ENCODE results near the gene CCDC192.

CCDC192 gene

GRCh38 chr5:127758766-127759283, 55.6 kb downstream of the CCDC192 start:
- TF ChIP-seq CTCF (conservative IDR thresholded peaks at IDR 0.05; ENCODE audit: control insufficient read depth, insufficient read depth, low read depth, low read length) = no peak
- no peak overlapping the region for H3K4me3 ChIP-seq (ENCODE audit: control insufficient read depth, low read depth, low read length)
- DNase-seq (ENCODE audit: low read depth) = no peak

DNA sequence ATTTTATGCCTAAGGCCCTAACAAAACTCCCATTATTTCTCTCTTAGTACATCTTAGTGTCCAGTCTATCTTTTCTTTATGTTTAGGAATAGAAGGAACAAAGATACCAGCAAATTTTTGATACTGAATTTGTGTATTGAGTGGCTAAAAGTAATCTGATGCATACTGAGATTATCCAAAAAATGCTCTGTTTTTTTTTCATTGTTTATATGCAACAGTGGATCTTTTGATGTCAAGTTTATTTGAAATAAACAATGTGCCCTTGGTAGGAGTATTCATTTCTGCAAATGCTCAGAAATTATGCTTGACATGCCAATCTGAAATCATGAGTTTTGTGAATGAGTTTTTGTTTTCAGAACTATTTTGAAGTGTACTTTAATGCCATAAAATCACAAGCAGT, 58.7 kb downstream of the CCDC192 start:
- DNase-seq (ENCODE audit: low read depth) = no peak
- no peak for TF ChIP-seq CTCF (conservative IDR thresholded peaks at IDR 0.05; ENCODE audit: control insufficient read depth, insufficient read depth, low read depth, low read length)
- no peak overlapping the region for H3K4me3 ChIP-seq (ENCODE audit: control insufficient read depth, low read depth, low read length)

GRCh38 chr5:127762412-127762811, 59.2 kb downstream of the CCDC192 start:
- DNase-seq (ENCODE audit: low read depth) = no peak
- no peak overlapping the region for H3K4me3 ChIP-seq (ENCODE audit: control insufficient read depth, low read depth, low read length)
- TF ChIP-seq CTCF (conservative IDR thresholded peaks at IDR 0.05; ENCODE audit: control insufficient read depth, insufficient read depth, low read depth, low read length) = no peak

DNA sequence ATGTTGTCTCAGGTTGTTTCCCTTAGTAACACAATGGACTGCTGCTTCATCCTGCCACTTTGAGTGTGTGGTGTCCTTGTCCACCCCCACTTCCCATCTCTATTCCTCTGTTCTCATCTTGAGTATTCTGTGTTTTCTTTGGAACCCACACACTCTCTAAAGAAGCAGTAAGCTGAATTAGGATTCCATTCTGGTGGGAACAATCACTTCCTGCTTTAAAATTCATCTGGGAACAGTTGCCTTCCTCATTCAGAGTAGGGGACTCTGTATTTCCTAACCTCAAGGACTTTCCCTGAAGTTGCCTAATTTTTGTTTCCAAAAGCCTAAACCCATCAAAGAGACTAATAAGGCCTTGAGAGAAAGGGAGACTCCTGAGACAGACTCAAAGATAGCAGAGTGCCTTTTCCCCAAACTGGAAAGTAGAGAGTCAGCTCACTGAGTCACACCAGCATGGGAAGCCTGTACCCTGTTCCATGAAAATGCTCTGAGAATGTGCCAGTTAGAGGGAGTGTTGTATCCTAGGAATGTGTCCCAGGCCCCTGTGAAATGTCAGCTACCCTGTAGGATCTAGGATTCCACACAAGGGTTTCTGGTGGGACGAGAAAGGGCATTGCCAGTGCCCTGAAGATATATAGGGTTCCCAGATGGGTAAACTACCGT, 63.6 kb downstream of the CCDC192 start:
- no peak for TF ChIP-seq CTCF (conservative IDR thresholded peaks at IDR 0.05; ENCODE audit: control insufficient read depth, insufficient read depth, low read depth, low read length)
- H3K4me3 ChIP-seq (ENCODE audit: control insufficient read depth, low read depth, low read length) = no peak overlapping the region
- peak; percentile 40 for DNase-seq (ENCODE audit: low read depth)

GRCh38 chr5:127769386-127769785, 66.2 kb downstream of the CCDC192 start:
- no peak for TF ChIP-seq CTCF (conservative IDR thresholded peaks at IDR 0.05; ENCODE audit: control insufficient read depth, insufficient read depth, low read depth, low read length)
- no peak overlapping the region for H3K4me3 ChIP-seq (ENCODE audit: control insufficient read depth, low read depth, low read length)
- no peak for DNase-seq (ENCODE audit: low read depth)

GRCh38 chr5:127770272-127770671, 67.1 kb downstream of the CCDC192 start:
- no peak for TF ChIP-seq CTCF (conservative IDR thresholded peaks at IDR 0.05; ENCODE audit: control insufficient read depth, insufficient read depth, low read depth, low read length)
- H3K4me3 ChIP-seq (ENCODE audit: control insufficient read depth, low read depth, low read length) = no peak overlapping the region
- DNase-seq (ENCODE audit: low read depth) = no peak

All from fibroblast of mammary gland (primary cell).